Sigmoid colon (tissue), 4 donors: Measurements from ENCODE around the gene LHB.

Experiments
- CTCF ChIP-seq, 4 experiments: fragments of 450-650 bp in 3 of 4; fragments of 200-600 bp in 1 of 4; IDR thresholded peaks; one replicate each; pipeline ENCODE4 v1.5.1; 2016 to 2019; ENCODE audit warnings: antibody characterized with exemption in 4 of 4, mild to moderate bottlenecking in 3 of 4, moderate library complexity in 2 of 4
- POLR2A ChIP-seq, 2 donors: fragments of 450-650 bp; IDR thresholded peaks; one replicate each; pipeline ENCODE4 v1.6.1; 2016; ENCODE audit warnings: antibody characterized with exemption in 2 of 2, mild to moderate bottlenecking in 2 of 2, moderate library complexity in 2 of 2
- POLR2AphosphoS5 ChIP-seq, 4 donors: sonication (generic); formaldehyde crosslinking; IDR thresholded peaks; one replicate each; pipeline ENCODE4 v1.6.1; 2017; ENCODE audit warnings: antibody characterized with exemption in 4 of 4

- TF ChIP-seq CTCF (IDR thresholded peaks at IDR 0.05), result no peak
- TF ChIP-seq POLR2AphosphoS5 (IDR thresholded peaks at IDR 0.05), result no peak
- TF ChIP-seq POLR2A (IDR thresholded peaks at IDR 0.05), result no peak
Observed at GRCh38 chr19:48992581-48993174, 24.2 kb downstream of the LHB start.
